Hematopoietic multipotent progenitor cell treated with erythropoietin and hydrocortisone succinate and interleukin-3 and kit ligand, for 15 days (in vitro differentiated cells): ENCODE results near the gene OGFOD2.

Experiments used
- DNase-seq: peaks from one replicate; pipeline ENCODE4 v3.0.0-alpha.2; 2015; ENCODE audit warnings: low spot score

Gene OGFOD2

DNA sequence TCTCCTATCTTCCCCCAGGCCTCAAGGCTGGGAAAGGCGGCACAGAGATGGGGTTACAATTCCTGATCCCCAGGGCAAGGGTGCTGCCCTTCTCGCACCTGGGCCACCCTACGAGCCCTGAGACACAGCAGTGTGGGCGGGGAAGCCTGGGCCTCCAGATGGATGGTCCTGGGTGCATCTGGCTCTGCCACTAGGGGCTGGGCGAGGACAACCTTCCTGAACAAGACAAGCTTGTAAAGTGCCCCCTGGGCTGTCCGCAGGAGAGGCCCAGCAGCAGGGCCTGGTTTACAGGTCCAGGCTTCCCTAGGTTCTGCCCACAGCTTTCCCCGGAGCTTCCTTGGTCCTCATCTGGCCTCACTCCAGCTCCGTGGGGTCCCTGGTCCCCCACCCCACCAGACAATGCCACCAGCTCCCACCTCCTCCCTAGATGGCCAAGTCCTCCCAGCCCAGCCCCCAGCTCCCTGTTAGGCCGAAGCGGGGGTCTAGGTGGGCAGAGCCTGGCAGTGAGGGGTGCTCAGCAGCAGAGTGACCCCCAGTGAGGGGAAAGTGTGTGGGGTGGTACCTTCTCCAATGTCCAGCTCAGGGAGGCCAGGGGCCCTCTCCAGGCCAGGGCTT is 14.3 kb downstream of the OGFOD2 start:
- DNase-seq: no peak

GRCh38 chr12:122989874-122990419 is 14.9 kb downstream of the OGFOD2 start:
- no peak for DNase-seq

DNA sequence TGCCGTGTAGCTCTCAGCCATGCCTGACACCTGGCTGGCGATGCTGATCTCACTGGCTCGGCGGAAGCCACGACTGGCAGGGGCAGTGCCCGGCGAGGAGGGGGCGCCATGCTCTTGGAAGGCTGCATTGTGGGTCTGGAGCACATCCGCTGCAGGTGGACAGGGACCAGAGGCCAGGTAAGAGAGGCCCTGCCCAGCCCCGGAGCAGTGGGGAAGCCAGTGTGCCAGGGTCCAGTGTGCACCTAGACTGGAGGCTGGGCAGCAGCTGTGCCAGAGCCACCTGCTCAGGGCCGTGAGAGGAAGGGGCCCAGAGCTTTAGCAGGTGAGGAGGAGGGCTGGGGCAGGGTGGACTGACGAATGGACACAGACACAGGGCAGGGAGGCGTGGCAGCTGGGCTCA is 15.5 kb downstream of the OGFOD2 start:
- no peak for DNase-seq

DNA sequence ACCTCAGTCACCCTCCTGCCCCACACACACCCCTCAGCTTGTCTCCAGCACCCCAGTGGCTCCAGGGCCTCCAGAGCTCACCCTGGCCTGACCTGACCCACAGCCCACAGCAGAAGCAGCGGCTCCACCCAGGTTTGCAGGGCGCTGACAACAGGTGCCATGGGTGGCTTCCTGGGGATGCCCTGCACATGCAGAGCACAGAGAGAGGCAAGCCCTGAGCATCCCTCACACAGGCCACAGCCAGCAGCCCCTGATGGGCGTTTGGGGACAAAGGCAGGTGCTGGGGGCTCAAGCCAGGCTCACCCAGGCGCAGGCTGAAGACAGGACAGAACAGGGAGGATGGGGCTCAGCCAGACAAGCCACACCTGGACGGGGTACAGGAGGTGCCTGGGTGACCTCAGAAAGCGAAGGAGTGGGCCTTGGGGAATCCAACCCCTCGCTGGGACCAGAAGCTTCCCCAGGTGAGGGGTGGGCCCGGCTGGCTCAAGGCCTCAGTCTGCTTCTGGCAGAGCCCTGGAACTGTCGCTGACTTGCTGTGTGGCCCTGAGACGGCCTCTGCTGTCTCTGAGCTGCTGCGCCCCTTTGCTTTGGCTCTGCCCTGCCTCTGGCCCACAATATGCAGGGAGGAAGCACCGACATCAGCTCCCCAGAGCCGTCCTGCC is 16.0 kb downstream of the OGFOD2 start:
- DNase-seq: no peak

DNA sequence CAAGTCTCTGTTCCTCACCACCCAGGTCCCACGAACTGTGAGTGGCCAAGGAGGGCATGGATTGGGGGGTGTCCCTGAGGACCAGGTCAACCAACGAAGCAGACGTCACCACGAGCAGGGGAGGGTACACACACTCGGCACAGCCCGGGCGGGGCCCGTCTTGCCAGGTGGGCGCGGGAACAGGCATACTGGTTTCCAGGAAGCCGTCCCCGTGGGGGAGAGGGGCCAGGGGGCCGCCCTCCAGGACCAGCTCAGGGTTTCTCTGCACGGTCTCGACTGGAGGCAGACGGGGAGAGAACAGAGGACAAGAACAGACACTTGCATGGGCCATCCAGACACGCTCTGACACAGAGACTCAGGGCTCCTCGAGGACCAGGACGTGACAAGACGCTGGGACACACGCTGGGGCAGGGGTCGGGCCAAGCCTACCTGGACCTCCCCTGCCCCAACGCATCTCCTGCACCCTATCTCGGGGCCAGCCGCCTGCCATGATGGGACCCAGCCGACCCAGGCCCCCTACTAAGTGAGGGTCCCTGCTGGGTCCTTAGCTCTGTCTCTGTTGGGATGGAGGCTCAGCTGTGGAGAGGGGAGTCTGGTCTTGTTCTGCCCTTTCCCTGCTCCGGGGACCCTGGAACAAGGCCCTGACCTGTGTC is 16.7 kb downstream of the OGFOD2 start:
- no peak for DNase-seq

DNA sequence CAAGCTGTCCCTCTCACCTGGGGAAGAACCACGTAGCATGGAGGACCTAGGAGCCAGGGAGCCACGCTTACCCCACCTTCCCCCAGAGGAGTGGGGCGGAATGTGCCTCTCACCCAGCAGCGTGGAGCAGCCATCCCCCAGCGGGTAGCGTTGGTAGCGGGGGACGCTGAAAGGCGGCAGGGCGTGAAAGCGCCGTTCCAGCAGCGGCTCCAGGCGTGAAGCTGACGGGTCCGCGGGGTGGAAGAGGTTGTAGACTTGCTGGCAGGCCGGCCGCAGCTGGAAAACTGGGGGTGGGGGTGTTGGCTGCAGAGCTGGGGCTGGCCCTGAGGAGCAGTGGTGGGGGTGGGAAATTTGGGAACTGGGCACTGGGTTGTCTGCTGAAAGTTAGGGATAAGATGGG is 17.3 kb downstream of the OGFOD2 start:
- DNase-seq: no peak

DNA sequence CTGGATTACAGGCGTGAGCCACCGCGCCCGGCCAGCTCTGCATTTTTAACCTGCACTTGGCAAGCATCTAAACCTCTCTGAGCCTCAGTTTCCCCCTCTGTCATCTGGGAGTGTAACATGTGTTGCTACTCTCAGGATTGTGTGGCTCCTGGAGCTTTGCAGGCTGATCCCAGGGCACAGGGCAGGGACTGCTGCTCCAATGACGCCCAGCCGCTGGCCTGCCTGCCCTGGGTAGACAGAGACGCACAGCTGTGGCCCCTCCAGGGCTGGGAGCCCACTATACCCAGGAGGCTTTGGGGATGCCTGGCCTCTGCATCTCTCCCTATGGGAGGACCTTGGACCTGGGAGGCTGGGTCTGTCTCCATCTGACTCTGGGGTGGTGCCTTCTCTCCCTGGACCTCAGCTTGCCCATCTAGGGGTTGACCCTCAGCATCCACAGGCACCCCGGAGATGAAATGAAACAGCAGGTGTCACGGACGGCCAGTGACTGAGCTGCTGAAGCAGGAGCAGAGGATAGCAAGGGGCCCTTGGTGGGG is 19.2 kb downstream of the OGFOD2 start:
- DNase-seq: no peak

DNA sequence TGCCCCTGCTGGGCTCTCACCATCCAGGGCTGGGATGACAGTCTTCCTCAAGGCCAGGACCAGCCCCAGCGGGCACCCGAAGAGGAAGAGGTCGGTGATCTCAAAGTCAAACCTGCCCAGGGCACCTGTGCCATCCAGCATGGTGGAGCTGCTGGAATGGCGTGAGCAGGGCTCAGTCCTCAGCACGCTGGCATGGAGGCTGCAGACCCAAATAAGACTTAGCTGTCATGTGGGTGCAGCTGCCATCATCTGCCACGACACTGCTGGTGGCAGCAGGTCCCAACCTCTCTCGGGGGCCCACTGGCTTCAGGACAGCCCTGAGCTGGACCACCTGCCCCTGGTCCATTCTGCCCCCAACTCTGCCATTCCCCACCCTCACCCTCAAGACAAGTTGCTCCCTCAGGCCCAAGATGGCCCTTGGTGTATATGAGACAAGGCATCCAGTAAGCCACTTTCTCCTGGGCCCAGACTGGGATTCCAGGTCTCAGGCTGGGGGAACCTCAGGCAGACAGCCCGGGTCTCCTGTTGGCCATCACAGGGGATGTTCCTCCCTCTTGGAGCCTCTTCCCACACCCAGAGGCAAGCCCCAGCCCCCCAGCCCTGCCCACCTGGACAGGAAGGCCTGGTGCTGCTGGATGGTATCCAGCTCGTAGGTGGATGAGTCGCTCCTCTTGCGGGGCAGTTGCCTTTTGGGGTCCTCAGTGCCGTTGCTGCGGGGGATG is 19.9 kb downstream of the OGFOD2 start:
- DNase-seq: no peak

DNA sequence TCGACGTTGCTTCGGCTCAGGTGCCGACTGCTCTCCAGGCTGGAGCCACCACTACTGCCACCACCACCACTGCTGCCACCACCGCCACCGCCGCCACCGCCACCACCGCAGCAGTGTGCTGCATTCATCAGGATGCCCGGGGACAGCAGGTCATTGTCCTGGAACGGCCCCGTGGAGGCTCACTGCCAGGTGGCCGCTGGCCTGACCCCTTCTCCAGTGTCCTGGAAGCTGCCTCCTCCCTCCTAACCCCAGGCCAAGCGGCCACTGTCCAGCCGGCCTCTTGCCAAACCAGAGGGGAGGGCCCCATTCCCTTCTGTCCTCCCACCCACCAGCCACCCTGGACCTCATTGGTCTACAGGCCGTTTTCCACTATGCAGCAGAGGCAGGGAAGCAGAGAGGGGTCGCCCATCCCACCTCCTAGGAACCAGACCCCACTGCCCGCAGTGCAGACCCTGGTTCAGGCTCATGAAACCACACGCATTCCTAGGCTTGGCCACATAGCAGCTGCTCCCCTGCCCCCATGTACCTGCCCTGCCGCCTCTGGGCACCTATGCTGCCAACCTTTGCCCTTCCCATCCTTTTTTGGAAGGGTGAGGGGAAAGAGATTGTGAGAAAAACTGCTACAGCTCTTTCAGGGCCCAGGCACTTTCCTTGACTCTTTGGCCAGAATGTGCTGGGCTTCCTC is 20.6 kb downstream of the OGFOD2 start:
- DNase-seq: no peak

DNA sequence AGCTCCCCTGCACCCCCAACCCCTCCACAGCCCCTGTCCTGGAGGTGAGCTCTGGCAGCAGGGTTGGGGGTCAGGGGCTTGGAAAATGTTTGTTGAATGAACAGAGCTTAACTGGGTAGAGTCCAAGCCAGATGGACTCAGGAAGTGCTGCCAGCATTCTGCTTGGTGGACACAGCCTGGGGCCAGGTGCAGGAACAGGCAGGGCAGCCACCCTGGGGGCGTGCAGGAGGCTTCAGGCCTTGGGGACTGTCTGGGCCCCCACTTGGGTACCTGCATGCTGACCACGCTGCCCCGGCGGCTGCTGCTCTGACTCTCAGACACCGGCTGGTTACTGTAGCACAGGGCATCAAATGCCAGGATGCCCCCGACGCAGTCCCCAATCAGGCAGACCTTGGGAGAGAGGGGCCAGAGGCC is 21.2 kb downstream of the OGFOD2 start:
- no peak for DNase-seq

DNA sequence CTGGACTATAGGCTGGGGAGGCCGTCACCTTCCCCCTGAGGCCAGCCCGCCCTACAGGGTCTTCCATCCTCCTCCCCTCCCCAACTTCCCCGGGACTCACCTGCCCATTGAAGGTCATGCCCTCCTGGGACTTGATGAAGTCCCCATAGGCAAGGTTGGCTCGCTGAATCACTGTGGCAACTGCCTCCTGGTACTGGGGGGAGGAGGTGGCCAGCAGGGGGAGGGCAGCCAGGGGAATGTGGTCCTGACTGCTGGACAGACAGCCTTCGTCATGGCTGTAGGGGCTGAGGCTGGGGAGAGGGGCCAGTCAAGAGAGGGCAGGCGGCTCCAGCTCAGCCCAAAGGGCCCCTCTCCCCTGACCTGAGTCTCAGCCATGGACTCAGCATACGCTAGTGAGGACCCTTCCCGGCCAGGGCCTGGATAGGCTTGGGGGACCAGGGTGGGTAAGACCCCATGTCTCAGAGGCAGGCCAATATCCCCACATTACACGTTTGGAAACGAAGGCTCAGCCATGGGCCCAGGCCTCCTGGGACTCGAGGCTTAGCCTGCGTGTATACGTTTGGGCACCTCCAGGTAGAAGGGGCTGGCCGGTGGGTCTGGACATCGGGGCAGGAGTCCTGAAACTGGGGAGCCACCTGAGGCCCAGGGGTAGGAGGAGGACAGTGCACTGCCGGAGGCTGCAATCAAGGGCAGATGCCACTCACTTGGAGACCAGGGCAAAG is 21.7 kb downstream of the OGFOD2 start:
- no peak for DNase-seq

- DNase-seq: no peak
Measured at GRCh38 chr12:122997343-122998250, 22.6 kb downstream of the OGFOD2 start.

DNA sequence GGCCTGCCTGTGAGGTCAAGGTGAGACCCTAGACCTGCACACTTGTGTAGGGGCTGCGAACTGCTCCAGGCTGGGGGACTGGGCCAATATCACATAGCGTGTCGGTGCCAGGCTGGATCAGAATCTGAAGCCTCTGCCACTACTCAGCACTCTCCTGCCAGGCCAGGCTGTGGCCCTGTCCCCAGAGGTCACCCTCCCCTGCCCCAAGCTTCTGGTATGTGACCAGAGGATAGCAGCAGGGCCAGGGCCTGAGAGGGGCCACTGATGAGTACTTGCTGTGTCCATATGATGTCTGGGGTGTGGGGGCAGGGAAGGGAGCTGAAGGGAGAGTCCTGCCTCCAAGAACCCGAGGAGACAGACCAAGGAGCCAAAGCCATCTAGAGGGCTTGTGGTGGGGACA is 23.3 kb downstream of the OGFOD2 start:
- DNase-seq: no peak

GRCh38 chr12:122999196-122999946 is 24.3 kb downstream of the OGFOD2 start:
- no peak for DNase-seq

DNA sequence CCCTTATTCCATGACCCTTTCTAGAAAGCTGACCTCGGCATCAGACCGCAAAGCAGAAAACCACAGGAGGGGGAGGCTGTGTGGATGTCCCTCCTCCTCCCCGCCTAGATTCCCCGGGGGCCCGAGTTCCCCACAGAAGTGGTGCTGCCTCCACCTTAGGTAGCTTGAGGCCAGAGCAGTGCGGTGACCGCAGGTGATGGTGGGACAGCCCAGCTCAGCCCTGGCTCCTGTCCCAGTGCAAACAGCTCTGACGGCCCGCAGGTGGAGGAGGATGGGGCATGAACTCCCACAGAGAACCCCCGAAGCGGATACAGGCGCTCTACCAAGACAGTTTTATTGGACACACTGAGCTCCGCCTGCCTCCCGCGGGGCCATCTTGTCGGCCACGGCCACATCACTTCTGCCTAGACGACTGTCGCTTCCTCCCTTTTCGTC is 25.0 kb downstream of the OGFOD2 start:
- DNase-seq: no peak

- DNase-seq: no peak
Measured at GRCh38 chr12:123000578-123000977, 25.5 kb downstream of the OGFOD2 start.

DNA sequence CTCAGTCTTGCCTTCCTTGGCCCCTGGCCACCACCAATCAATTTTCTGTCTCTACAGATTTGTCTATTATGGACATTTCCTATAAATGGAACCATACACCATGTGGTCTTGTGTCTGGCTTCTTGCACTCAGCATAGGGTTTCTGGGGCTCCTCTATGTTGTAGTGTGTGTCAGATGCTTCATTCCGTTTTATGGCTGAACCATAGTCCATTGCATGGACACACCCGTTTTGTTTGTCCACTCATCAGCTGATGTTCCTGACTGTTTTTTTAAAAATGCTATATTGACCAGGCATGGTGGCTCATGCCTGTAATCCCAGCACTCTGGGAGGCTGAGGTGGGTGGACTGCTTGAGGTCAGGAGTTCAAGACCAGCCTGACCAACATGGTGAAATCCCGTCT is 26.4 kb downstream of the OGFOD2 start:
- no peak for DNase-seq

GRCh38 chr12:123003257-123003656 is 28.2 kb downstream of the OGFOD2 start:
- DNase-seq: no peak

GRCh38 chr12:123004287-123004686 is 29.2 kb downstream of the OGFOD2 start:
- no peak for DNase-seq
